GM12891 (cell line): ENCODE results near the gene RPL10.

ENCODE experiments used
- POLR2A ChIP-seq: IDR thresholded peaks from 2 replicates; pipeline ENCODE4 v1.6.1; 2011; ENCODE audit warnings: low read depth, low read length, control low read depth
- POLR2AphosphoS5 ChIP-seq: IDR thresholded peaks from 2 replicates; pipeline ENCODE4 v1.6.1; 2011; ENCODE audit warnings: low read depth, low read length, control low read depth

GRCh38 chrX:154357205-154357604 lies 41.0 kb upstream of the RPL10 start:
- TF ChIP-seq POLR2A (no peak), POLR2AphosphoS5 (no peak)
